HG03520 (cell line): ENCODE results near the gene FOXO6.

Source experiments
- ATAC-seq: cut with Tn5 transposase; IDR thresholded peaks from one replicate; pipeline ENCODE4 v1.9.1; 2021; ENCODE audit warnings: mild to moderate bottlenecking, moderate library complexity; ENCODE audit not compliant: unreplicated experiment

FOXO6 gene

GRCh38 chr1:41380979-41381691 lies 19.9 kb downstream of the FOXO6 start:
- no peak for ATAC-seq

DNA sequence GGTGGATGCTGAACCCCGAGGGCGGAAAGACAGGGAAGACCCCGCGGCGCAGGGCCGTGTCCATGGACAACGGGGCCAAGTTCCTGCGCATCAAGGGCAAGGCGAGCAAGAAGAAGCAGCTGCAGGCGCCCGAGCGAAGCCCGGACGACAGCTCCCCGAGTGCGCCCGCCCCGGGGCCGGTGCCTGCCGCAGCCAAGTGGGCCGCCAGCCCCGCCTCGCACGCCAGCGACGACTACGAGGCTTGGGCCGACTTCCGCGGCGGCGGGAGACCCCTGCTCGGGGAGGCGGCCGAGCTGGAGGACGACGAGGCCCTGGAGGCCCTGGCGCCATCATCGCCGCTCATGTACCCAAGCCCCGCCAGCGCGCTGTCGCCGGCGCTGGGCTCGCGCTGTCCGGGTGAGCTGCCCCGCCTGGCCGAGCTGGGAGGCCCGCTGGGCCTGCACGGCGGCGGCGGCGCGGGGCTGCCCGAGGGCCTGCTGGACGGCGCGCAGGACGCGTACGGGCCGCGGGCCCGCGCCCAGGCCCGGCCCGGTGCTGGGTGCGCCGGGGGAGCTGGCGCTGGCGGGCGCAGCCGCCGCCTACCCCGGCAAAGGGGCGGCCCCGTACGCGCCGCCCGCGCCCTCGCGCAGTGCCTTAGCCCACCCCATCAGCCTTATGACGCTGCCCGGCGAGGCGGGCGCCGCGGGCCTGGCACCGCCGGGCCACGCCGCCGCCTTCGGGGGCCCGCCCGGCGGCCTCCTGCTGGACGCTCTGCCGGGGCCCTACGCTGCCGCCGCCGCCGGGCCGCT lies 20.7 kb downstream of the FOXO6 start:
- no peak for ATAC-seq

DNA sequence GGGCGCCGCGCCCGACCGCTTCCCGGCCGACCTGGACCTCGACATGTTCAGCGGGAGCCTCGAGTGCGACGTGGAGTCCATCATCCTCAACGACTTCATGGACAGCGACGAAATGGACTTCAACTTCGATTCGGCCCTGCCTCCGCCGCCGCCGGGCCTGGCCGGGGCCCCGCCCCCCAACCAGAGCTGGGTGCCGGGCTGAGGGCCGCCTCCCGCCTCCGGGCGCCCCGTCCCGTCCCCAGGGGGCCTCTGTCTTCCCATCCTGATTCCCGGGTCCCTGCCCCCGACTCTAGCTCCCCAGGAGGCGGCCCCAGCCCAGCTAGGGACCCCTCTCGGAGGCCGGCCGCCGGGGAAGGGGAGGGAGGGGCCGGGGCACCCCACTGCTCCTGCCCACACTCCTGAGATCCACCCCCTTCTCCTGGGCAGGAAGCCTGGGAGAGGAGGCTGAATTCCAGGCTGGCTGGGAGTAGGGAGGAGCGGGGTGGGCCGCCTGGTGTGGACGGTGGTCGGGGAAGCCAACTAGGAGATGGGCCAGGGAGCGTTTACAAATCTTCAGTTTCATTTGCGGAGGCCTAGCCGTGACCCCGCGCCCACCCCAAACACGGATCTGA lies 21.4 kb downstream of the FOXO6 start:
- ATAC-seq, result no peak

DNA sequence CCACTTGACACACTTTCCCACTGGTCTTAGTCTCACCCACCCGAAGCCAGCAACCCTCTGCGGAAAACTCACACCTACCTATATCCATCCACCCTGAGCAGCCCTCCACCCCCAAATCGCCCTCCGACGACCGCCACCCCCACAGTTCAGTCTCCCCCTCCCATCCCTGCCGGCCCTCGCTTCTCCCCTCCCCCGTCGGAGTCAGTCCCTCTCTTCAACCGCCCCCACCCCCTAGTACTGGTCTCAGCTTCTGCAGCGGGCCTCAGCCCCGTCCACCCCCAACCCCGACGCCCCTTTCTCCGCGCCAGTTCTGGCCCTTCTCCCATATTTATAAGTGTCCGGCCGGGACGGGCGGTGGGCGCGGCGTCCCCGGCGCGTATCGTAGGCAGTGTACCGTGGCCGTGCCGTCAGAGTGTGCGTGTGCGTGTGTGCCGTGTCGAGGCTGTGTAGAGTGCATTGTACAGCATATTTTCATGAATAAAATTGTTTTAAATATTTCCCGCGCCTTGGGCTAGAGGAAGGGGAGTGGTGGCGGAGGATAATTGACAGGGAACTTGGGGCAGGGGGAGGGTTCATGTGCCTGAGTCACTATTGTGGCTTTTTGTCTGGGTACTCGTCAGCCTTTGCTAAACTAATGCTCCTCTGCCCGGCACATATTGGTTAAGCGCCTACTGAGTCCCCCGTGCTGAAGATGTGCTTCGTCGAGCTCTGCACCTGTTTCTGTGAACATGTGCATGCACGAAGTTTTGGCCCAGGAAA lies 22.0 kb downstream of the FOXO6 start:
- no peak for ATAC-seq

DNA sequence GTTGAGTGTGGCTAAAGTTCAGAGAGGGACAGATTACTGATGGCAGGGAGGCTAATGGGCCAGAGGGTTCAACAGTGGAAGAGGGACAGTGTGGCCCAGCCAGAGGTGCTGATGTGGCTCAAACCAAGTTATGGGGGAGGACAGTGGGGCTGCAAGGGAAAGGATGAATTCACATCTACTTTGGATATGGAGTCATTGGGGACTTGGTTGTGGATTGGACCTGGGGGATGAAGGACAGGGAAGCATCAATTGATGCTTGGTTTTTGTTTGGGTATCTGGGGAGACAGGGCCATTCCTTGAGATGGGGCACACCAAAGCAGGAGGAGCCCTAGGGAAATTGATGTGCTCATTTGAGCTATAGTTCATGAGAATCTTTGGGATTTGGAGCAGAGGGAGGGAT lies 23.3 kb downstream of the FOXO6 start:
- ATAC-seq, result no peak

- ATAC-seq, result no peak
Observed at GRCh38 chr1:41385398-41386195, 24.4 kb downstream of the FOXO6 start.

- ATAC-seq, result no peak
Observed at GRCh38 chr1:41386196-41386663, 25.0 kb downstream of the FOXO6 start.

- no peak for ATAC-seq
Observed at GRCh38 chr1:41387667-41388091, 26.4 kb downstream of the FOXO6 start.

DNA sequence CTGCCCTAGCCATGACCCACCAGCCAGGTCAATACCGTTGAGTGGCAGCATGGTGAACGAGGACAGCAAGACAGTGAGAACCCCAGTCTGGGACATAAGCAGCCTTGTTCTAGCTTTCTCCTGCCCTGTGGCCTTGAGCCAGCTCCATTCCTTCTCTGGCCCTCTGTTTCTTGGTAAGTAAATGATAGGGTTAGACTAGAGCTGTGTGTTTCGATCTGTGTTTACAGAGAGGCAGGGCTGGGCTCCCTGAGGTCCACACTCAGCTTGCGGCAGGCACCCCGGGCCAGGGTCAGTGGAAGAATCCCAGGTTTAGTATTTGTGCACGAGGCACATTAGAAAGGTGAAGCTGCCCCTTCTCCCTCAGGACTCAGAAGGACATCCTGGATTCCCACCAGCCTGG lies 27.3 kb downstream of the FOXO6 start:
- ATAC-seq, result no peak

DNA sequence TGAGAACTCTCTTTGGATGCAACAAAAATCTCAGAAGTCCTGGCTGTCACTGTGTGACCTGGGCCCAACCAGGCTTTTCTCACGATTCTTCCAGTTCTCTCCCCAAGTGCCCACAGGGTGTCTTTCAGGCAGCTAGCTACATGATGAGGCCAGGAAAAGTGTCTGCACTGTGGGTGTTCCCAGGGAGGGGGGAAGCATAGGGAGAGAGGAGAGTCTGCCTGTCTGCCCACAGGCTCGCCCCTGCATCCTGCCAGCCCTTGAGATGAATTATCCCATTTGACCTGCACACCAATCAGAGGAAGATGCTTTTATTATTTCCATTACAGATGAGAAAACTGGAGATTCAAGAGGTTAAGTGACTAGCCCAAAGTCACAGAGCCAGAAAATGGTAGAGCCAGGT lies 27.8 kb downstream of the FOXO6 start:
- ATAC-seq, result no peak

DNA sequence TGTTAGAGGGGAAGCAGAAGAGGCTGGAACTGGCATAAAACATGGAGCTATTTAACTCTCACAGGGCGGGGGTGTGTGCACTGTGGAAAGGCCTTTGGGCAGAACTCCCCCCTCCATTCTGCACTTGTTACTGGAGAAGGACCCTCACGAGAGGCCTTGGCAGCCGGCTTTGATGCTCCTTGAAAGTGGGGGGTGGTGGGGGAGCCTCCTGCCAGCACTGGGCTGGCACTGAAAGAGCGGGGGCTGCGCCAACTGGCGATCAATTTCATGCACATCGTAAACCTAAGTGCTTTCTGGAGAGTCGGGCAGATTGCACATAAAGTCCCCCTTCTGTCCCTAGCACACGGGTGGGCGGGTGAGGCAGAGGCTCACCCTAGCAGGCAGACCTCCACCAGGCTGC lies 28.9 kb downstream of the FOXO6 start:
- ATAC-seq, result no peak

DNA sequence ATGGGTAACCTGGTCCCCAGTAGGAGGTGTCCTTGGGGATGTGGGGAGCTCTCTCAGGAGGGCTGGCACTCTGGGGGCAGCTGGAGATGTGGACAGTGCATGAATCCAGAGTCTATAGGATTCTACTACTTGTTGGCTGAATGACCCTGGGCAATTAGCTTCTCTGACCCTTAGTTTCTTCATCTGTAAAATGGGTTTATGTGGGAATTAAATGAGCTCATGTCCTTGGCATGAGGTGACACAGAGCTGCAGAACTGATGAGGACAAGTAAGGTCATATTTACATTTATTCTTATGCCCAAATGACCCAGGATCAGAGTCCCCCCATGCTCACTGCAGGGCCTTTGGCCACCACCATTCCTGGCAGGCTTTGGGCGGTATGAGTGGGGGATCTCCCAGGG lies 29.3 kb downstream of the FOXO6 start:
- no peak for ATAC-seq

DNA sequence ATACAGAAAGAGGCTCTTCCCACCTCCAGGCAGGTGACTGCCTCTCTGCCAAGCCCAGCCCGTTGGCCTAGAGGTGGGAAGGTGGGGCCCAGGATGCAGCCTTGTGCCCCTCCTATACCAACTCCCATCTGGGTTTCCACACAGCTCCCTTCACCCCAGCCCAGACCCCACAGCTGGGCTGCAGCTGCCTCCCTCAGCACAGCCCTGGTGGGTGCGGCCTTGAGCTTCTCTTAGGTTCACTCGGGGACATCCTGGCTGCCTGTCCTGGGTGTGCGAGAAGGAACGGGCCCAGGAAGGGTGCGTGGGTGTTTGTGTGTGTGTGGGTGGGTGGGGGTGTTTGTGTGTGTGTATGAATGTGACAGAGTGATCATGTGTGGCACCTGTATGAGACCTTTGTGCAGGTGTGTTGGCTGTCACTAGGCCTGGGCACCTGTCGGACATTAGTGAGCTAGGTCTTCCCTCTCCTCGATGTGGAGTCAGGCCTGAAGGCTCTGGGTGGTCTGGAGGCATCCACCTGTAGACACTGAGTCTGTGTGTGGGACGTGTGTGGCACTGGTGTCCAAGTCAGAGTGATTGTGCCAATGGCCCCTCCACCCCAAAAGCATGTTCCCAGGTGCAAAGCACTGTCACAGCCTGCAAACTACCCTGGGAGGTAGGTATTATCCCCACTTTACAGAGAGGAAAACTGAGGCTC lies 30.7 kb downstream of the FOXO6 start:
- no peak for ATAC-seq

- ATAC-seq, result no peak
Observed at GRCh38 chr1:41392528-41392924, 31.3 kb downstream of the FOXO6 start.

DNA sequence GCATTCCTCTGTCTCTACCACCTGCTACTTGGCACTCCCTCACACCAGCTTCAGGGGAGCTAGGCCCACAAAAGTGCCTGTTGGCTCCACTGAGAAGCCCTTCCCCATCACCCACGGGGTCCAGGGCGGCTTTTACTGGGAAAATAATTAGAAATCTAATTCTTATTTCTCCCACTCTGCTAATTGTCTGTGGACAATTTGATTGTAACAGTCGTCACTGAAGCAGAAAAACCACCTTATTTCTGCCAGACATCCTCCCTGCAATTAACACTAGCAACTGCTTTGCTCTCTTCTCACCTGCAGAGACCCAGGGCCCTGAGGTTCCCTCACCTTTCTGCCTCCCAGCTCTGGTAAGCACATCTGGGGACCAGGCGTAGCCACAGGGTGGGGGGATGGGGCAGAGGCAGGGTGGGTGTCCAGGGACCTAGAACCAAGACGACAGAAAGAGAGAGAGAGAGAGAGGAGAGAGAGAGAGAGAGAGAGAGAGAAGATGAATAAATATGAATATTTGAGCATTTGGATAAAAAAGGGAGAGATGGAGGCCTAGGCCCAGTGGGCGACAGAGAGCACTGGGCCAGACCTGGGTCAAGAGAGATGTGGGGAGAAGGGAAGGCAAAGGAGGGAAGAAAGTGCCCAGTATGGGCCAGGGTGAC lies 32.6 kb downstream of the FOXO6 start:
- no peak for ATAC-seq

GRCh38 chr1:41394369-41394744 lies 33.1 kb downstream of the FOXO6 start:
- no peak for ATAC-seq

DNA sequence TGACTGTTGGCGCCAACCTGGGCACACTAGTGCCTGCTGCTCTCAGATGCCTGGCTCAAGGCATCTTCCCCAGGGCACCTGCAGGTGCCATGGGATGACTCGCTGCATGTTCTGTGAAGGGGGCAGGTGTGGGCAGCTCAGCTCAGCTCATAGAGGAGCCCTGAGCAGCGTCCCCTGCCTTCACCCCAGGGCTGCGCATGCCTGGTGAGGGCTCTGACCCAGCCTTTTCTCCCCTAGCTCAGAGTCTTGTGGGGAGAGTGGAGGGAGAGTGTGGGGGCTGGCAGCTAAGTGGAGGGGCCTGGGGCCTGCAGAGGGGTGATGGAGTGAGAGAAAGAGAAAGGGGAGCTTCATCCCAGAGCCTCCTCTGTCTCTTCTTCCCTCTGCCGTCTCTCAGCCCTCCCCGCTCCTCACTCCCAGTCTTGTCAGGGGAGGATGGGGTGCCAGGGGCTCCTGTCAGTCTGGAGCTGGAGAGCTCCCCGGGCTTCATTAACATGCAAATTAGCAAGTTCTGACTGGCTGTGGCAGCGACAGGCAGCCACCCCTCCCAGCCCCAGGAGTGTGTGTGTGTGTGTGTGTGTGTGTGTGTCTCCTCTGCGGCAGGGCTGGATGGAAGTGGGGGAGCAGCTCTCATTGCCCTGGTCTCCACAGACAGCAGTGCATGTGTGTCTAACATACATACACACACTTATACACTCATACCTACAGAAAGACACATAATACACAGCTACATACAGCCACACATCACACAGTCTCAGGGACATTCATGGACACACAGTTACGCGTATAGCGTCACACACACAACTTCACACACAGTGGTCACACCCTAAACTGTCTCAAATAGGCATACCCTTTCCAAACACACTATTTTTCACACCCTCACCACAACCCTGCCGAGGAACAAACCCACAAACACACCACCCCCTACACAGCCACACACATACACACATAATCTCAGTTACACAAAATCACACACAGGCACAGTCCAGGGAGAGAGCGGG lies 34.0 kb downstream of the FOXO6 start:
- no peak for ATAC-seq

DNA sequence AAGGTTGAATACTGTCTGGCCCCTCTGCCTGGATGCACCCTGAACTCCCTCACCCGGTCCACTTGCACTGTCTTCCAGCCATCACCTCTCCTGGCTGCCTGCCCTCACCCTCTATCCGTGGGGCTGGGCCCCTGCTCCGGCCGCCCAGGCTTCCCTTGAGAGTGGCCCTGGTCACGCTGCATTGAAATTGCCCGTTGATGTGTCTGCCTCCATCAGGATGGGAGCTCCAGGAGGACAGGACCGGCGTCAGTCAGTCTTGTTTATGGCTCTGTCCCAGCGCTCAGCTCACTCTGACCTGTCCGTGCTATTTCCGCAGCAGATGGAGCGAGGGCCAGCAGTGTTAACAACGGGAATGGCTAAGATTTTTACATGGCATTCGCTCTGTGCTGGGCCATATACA lies 34.9 kb downstream of the FOXO6 start:
- no peak for ATAC-seq
